CD4-positive, CD25-positive, alpha-beta regulatory T cell (primary cell): ENCODE data around the gene BIRC5. TPM values are rescaled to one million over a fixed set of nuclear protein-coding genes. Genes with fewer than 3 reads are reported as not detected.
A peak's percentile ranks its signal among the peaks of the same experiment; 100 is the strongest.

Source experiments
- ATAC-seq, 2 donors: fragments of 150-1000 bp; cut with Tn5 transposase; one replicate each; pipeline ENCODE4 v1.10.0; 2021; ENCODE audit warnings: low read depth in 2 of 2, moderate number of reproducible peaks in 2 of 2, moderate library complexity in 1 of 2
- DNase-seq, 3 donors: peaks; one replicate each; pipeline versions ENCODE4 v3.0.0 to v3.0.0-alpha.2; 2012 to 2022; ENCODE audit warnings: mixed read lengths in 1 of 3
- H3K27ac ChIP-seq: one replicate; pipeline ENCODE4 v1.7.0; 2013; ENCODE audit warnings: mild to moderate bottlenecking, low read length; ENCODE audit not compliant: insufficient read depth, poor library complexity, severe bottlenecking
- H3K27me3 ChIP-seq: one replicate; pipeline ENCODE4 v1.7.0; 2013; ENCODE audit warnings: low read length; ENCODE audit not compliant: control insufficient read depth, insufficient read depth
- H3K36me3 ChIP-seq: one replicate; pipeline ENCODE4 v1.7.0; 2013; ENCODE audit warnings: mild to moderate bottlenecking, low read length, moderate library complexity; ENCODE audit not compliant: control insufficient read depth, insufficient read depth
- H3K4me1 ChIP-seq: 2 replicates; pipeline ENCODE4 v1.7.0; 2013; ENCODE audit warnings: mild to moderate bottlenecking, low read length; ENCODE audit not compliant: insufficient read depth, control insufficient read depth, poor library complexity, severe bottlenecking
- H3K4me3 ChIP-seq: one replicate; pipeline ENCODE4 v1.7.0; 2013; ENCODE audit warnings: low read depth, mild to moderate bottlenecking, low read length, moderate library complexity
- H3K9me3 ChIP-seq, 2 experiments: 1 replicate in 1 of 2; 2 replicates in 1 of 2; pipeline ENCODE4 v1.7.0; 2013; ENCODE audit warnings: low read length in 2 of 2, mild to moderate bottlenecking in 1 of 2, moderate library complexity in 1 of 2; ENCODE audit not compliant: control insufficient read depth in 2 of 2
- H3K27ac Mint-ChIP-seq, 3 donors: one replicate each; pipeline ENCODE4 v1.8.0; 2020 to 2022; ENCODE audit warnings: mild to moderate bottlenecking in 3 of 3, mixed read lengths in 3 of 3, moderate library complexity in 2 of 3
- H3K27me3 Mint-ChIP-seq: one replicate; pipeline ENCODE4 v1.8.0; 2022; ENCODE audit warnings: mild to moderate bottlenecking, mixed read lengths
- H3K36me3 Mint-ChIP-seq: one replicate; pipeline ENCODE4 v1.8.0; 2020; ENCODE audit warnings: mixed read lengths
- H3K4me1 Mint-ChIP-seq, 4 donors: one replicate each; pipeline ENCODE4 v1.8.0; 2020 to 2022; ENCODE audit warnings: mixed read lengths in 4 of 4, mild to moderate bottlenecking in 1 of 4
- H3K4me3 Mint-ChIP-seq, 4 donors: one replicate each; pipeline ENCODE4 v1.8.0; 2020 to 2022; ENCODE audit warnings: mild to moderate bottlenecking in 4 of 4, mixed read lengths in 4 of 4, moderate library complexity in 3 of 4
- H3K9me3 Mint-ChIP-seq, 7 donors: one replicate each; pipeline ENCODE4 v1.8.0; 2020 to 2022; ENCODE audit warnings: mixed read lengths in 7 of 7, mild to moderate bottlenecking in 3 of 7, moderate library complexity in 2 of 7
- polyA plus RNA-seq, 4 donors: library from polyadenylated mRNA; unstranded; fragments of 300-500 nt; fragmentation: Illumina TruSeq; gene quantifications; one replicate each; pipeline ENCODE4 v1.2.3, GENCODE V29; 2021
- total RNA-seq: library from RNA; stranded (reverse); gene quantifications from one replicate; pipeline ENCODE4 v1.2.3, GENCODE V29; 2022

Gene BIRC5
- total and polyA plus RNA-seq, 5 donors from 2014 or later: 2.7 to 11.5 (median 6.6) TPM

GRCh38 chr17:78206298-78206697 lies 7.8 kb upstream of the BIRC5 start:
- Mint-ChIP-seq H3K36me3 (no peaks in the 10 kb centered on the region), H3K4me3 (no peak overlapping the region)

DNA sequence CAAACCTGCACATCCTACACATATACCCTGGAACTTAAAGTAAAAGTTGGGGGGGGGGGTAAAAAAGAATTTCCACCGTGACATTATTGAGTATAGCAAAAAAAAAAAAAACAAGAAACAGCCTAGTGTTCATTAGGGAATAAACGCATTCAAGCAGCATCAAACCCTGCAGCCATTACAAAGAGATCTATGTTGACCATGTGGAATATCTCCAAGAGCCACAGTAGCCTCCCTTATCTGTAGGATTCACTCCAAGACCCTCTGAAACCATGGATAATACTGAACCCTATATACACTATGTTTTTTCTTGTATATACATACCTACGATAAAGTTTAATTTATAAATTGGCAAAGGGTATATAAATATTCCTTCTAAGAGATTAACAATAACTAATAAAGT lies 5.6 kb upstream of the BIRC5 start:
- Mint-ChIP-seq H3K9me3 (no peaks in the 10 kb centered on the region), H3K27ac (no peak overlapping the region), H3K36me3 (no peaks in the 10 kb centered on the region), H3K4me1 (peaks cover 0 to 4% (median 0%) of the 10 kb centered on the region in 4 donors), H3K4me3 (no peak overlapping the region), H3K27me3 (no peaks in the 10 kb centered on the region)
- no peaks in the 10 kb centered on the region for H3K4me1 ChIP-seq
- H3K4me3 ChIP-seq: no peak overlapping the region
- H3K27ac ChIP-seq: no peak overlapping the region
- H3K27me3 ChIP-seq: no peaks in the 10 kb centered on the region
- no peaks in the 10 kb centered on the region for H3K36me3 ChIP-seq
- DNase-seq: no peak
- ATAC-seq: no peak
- H3K9me3 ChIP-seq: no peaks in the 10 kb centered on the region

More at GRCh38 chr17:78206298-78206697, 7.8 kb upstream of the BIRC5 start:
- no peak for DNase-seq
- H3K9me3 ChIP-seq: no peaks in the 10 kb centered on the region
- ATAC-seq: no peak
- H3K4me1 Mint-ChIP-seq: no peaks in the 10 kb centered on the region
- no peaks in the 10 kb centered on the region for H3K27me3 ChIP-seq
- no peak overlapping the region for H3K27ac Mint-ChIP-seq
- no peaks in the 10 kb centered on the region for H3K4me1 ChIP-seq
- H3K36me3 ChIP-seq: no peaks in the 10 kb centered on the region
- H3K9me3 Mint-ChIP-seq: no peaks in the 10 kb centered on the region
- H3K27me3 Mint-ChIP-seq: no peaks in the 10 kb centered on the region
- no peak overlapping the region for H3K27ac ChIP-seq
- H3K4me3 ChIP-seq: no peak overlapping the region

DNA sequence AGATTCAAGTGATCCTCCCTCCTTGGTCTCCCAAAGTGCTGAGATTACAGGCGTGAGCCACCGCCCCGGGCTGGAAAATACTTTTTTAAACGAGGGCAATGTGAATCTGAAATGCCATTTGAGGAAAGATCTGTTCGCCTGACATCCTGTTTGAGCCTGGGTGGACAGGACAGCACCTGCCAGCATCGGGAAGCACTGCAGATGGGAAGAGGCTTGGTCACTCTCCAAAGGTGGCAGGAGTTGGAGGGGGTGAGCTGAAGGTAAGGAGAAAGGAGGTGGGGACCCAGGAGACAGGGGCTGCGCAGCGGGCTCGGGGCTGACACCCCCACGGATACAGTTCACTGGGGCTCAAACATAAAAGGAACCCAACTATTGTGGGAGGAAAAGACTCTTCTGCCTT lies 3.9 kb upstream of the BIRC5 start:
- Mint-ChIP-seq H3K27ac (no peak overlapping the region), H3K9me3 (no peaks in the 10 kb centered on the region), H3K27me3 (no peaks in the 10 kb centered on the region)

DNA sequence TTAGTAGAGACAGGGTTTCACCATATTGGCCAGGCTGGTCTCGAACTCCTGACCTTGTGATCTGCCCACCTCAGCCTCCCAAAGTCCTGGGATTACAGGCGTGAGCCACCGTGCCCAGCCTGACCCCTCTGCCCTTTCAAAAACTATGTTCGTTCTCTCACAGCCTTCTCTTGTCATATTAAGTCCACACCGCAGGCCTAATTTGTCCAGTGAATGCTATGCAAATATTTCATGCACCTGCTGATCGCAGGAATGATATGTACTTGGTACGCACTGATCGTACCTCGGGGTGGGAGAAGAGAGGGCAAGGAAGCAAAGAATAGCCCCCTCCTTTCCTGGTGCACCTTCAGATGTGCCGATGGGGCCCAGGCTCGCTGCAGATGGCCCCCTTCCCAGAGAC lies 3.0 kb upstream of the BIRC5 start:
- Mint-ChIP-seq H3K27ac (no peak overlapping the region), H3K9me3 (no peaks in the 10 kb centered on the region), H3K4me3 (no peak overlapping the region), H3K36me3 (no peaks in the 10 kb centered on the region), H3K27me3 (no peaks in the 10 kb centered on the region), H3K4me1 (peaks cover 0 to 14% (median 0%) of the 10 kb centered on the region in 4 donors)
- Histone ChIP-seq H3K27ac (no peak overlapping the region), H3K4me3 (no peak overlapping the region), H3K27me3 (no peaks in the 10 kb centered on the region), H3K36me3 (no peaks in the 10 kb centered on the region), H3K4me1 (peaks cover 6% of the 10 kb centered on the region), H3K9me3 (no peaks in the 10 kb centered on the region)
- DNase-seq (no peak), ATAC-seq (no peak)

More for the DNA sequence above, 3.9 kb upstream of the BIRC5 start:
- H3K36me3 Mint-ChIP-seq: no peaks in the 10 kb centered on the region
- DNase-seq: no peak
- H3K4me1 ChIP-seq: peaks cover 6% of the 10 kb centered on the region
- H3K4me3 ChIP-seq: no peak overlapping the region
- no peak overlapping the region for H3K4me3 Mint-ChIP-seq
- no peaks in the 10 kb centered on the region for H3K36me3 ChIP-seq
- H3K4me1 Mint-ChIP-seq: peaks cover 0 to 14% (median 0%) of the 10 kb centered on the region in 4 donors
- H3K27me3 ChIP-seq: no peaks in the 10 kb centered on the region
- no peak overlapping the region for H3K27ac ChIP-seq
- H3K9me3 ChIP-seq: no peaks in the 10 kb centered on the region
- ATAC-seq: no peak

GRCh38 chr17:78214706-78215061 lies 631 bp downstream of the BIRC5 start:
- Histone ChIP-seq H3K4me3 (no peak overlapping the region), H3K27ac (peak overlapping the region; percentile 23), H3K36me3 (no peaks in the 10 kb centered on the region), H3K9me3 (no peaks in the 10 kb centered on the region), H3K27me3 (no peaks in the 10 kb centered on the region), H3K4me1 (peaks cover 6% of the 10 kb centered on the region)
- Mint-ChIP-seq H3K4me3 (peak overlapping the region; percentile 75 to 94 (median 82)), H3K27ac (no peak overlapping the region), H3K36me3 (no peaks in the 10 kb centered on the region), H3K27me3 (no peaks in the 10 kb centered on the region), H3K9me3 (no peaks in the 10 kb centered on the region), H3K4me1 (peaks cover 0 to 14% (median 2%) of the 10 kb centered on the region in 4 donors)
- ATAC-seq (no peak), DNase-seq (peak in 1 of 3 donors; percentile 23)

DNA sequence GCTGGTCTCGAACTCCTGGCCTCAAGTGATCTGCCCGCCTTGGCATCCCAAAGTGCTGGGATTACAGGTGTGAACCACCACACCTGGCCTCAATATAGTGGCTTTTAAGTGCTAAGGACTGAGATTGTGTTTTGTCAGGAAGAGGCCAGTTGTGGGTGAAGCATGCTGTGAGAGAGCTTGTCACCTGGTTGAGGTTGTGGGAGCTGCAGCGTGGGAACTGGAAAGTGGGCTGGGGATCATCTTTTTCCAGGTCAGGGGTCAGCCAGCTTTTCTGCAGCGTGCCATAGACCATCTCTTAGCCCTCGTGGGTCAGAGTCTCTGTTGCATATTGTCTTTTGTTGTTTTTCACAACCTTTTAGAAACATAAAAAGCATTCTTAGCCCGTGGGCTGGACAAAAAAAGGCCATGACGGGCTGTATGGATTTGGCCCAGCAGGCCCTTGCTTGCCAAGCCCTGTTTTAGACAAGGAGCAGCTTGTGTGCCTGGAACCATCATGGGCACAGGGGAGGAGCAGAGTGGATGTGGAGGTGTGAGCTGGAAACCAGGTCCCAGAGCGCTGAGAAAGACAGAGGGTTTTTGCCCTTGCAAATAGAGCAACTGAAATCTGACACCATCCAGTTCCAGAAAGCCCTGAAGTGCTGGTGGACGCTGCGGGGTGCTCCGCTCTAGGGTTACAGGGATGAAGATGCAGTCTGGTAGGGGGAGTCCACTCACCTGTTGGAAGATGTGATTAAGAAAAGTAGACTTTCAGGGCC lies 5.5 kb downstream of the BIRC5 start:
- H3K27me3 ChIP-seq: no peaks in the 10 kb centered on the region
- DNase-seq (no peak), ATAC-seq (no peak)
- no peak overlapping the region for H3K4me3 Mint-ChIP-seq
- H3K4me1 ChIP-seq: peaks cover 2% of the 10 kb centered on the region
- no peak overlapping the region for H3K4me3 ChIP-seq
- no peak overlapping the region for H3K27ac ChIP-seq
- H3K36me3 ChIP-seq: no peaks in the 10 kb centered on the region
- H3K9me3 Mint-ChIP-seq: no peaks in the 10 kb centered on the region
- H3K9me3 ChIP-seq: no peaks in the 10 kb centered on the region
- no peaks in the 10 kb centered on the region for H3K27me3 Mint-ChIP-seq
- H3K27ac Mint-ChIP-seq: peak overlapping the region in 1 of 3 donors; percentile 81
- H3K36me3 Mint-ChIP-seq: no peaks in the 10 kb centered on the region
- peaks cover 0 to 18% (median 4%) of the 10 kb centered on the region in 4 donors for H3K4me1 Mint-ChIP-seq

- Mint-ChIP-seq H3K4me3 (no peak overlapping the region), H3K27ac (peak overlapping the region; percentile 6 to 69 (median 56)), H3K9me3 (no peaks in the 10 kb centered on the region), H3K4me1 (peaks cover 0 to 17% (median 2%) of the 10 kb centered on the region in 4 donors), H3K27me3 (no peaks in the 10 kb centered on the region), H3K36me3 (no peaks in the 10 kb centered on the region)
- H3K4me1 ChIP-seq: no peaks in the 10 kb centered on the region
- no peak overlapping the region for H3K4me3 ChIP-seq
- no peaks in the 10 kb centered on the region for H3K9me3 ChIP-seq
- ATAC-seq: peak; percentile 20 to 45
- no peaks in the 10 kb centered on the region for H3K36me3 ChIP-seq
- no peaks in the 10 kb centered on the region for H3K27me3 ChIP-seq
- H3K27ac ChIP-seq: no peak overlapping the region
- no peak for DNase-seq
These were observed 9.0 kb downstream of the BIRC5 start for GRCh38 chr17:78223061-78223460.

DNA sequence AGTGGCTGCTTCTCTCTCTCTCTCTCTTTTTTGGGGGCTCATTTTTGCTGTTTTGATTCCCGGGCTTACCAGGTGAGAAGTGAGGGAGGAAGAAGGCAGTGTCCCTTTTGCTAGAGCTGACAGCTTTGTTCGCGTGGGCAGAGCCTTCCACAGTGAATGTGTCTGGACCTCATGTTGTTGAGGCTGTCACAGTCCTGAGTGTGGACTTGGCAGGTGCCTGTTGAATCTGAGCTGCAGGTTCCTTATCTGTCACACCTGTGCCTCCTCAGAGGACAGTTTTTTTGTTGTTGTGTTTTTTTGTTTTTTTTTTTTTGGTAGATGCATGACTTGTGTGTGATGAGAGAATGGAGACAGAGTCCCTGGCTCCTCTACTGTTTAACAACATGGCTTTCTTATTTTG lies 9.7 kb downstream of the BIRC5 start:
- DNase-seq: no peak
- no peaks in the 10 kb centered on the region for H3K9me3 ChIP-seq
- H3K27ac Mint-ChIP-seq: peak overlapping the region; percentile 11 to 69 (median 56)
- H3K27ac ChIP-seq: no peak overlapping the region
- H3K4me1 Mint-ChIP-seq: peaks cover 0 to 17% (median 2%) of the 10 kb centered on the region in 4 donors
- H3K4me1 ChIP-seq: no peaks in the 10 kb centered on the region
- no peaks in the 10 kb centered on the region for H3K9me3 Mint-ChIP-seq
- no peak overlapping the region for H3K4me3 ChIP-seq
- H3K36me3 ChIP-seq: no peaks in the 10 kb centered on the region
- H3K36me3 Mint-ChIP-seq: no peaks in the 10 kb centered on the region
- ATAC-seq: no peak
- H3K27me3 ChIP-seq: no peaks in the 10 kb centered on the region
- no peaks in the 10 kb centered on the region for H3K27me3 Mint-ChIP-seq
- H3K4me3 Mint-ChIP-seq: no peak overlapping the region
